Activated effector memory CD4-positive, alpha-beta T cell treated with Interleukin-2 at 50 U/mL for 16 hours (primary cell): Measurements from ENCODE around the gene CYTH3.

Source experiments
- DNase-seq: peaks from one replicate; pipeline ENCODE4 v3.0.0-alpha.2; 2020

Gene CYTH3

DNA sequence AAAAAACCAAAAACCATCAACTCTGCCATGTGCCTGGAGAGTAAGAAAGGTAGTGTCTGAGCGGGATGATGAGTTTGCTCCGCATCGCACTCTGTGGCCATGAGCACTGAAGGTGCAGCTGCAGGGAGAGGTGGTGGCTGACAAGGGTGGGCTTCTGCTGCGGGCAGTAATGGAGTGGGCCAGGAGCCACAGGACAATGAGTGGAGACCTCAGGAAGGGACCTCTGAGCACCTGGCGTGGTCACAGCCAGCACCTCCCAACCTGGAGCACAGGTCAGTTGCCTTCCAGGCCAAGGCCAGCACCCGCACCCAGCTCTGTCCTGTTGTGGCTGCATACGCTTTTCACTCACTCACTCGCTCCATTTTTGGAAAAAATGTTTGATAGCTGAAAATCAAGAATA is 125.8 kb downstream of the CYTH3 start:
- no peak for DNase-seq

DNA sequence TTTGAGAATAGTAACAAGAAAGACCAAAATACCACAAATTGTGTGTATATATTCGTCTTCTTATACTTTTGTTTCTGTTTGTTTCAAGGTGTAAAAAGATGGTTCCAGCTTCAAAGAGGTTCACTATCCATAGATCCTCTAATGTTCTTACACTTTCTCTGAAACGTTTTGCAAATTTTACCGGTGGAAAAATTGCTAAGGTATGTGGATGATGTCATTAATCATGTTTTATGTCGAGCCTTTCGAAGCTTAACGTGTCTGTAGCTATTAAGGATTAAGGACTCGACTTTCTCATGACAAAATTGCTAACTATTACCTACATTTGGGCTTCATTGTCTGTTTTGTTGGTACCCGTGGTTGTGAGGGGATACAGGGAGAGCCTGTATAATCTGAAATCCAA is 128.4 kb downstream of the CYTH3 start:
- DNase-seq = no peak

DNA sequence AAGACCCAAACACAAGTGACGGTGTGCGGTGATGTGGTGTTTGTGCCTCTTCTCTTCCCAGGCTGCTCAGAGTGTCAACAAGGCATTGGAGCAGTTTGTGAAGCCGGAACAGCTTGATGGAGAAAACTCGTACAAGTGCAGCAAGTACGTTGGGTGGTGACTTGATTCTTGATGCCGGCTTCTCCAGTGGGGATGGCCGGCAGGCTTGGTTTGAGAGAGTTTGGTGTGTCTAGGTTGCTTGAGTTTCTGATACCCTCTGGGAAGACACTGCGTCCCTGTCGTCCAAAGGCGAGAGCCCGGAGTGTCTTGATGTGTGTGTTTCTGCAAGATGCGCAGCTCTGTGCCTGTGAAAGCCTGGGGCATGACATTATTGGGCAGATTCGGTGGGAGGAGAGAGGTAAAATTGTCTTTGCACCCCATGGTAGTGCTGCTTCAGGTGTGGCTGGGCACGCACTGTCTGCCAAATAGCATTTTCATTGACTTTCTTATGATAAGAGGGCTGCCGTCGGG is 129.5 kb downstream of the CYTH3 start:
- no peak for DNase-seq

DNA sequence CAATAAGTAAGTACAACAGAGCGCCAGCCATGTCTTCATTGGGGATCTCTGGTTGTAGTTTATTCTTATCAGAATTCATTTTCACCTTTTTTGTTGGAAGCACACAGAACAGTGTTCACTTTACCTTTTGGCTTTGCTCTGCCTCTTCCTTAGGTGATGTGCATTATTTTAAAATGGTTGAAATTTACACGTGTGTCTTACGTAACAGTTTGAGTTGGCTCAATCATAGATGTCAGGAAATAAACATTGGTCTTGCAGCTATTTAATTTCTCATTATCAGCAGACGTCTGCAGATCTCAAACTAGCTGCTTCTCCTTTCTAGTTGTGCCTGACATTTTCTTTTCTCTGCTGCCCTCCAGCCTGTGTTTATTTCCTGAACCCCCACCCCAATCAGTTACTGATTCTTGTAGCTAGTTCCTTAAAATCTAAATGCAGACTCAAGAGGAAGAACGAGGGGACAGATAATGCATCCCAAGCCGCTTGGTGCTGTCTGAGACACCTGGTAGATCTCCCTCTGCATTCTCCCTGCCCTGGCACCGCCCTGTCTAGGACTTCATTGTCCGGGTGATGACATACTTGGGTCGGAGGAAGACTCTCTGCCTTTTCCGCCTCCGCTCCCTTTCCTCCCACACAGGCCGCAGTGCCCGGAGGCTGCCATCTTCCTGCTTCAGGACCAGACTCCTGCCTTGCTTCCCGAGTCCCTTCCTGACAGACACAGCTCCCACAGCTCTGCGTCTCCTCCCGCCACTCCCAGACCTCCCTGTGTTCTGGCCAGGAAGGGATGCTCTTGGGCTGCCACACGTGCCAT is 133.0 kb downstream of the CYTH3 start:
- DNase-seq = no peak

DNA sequence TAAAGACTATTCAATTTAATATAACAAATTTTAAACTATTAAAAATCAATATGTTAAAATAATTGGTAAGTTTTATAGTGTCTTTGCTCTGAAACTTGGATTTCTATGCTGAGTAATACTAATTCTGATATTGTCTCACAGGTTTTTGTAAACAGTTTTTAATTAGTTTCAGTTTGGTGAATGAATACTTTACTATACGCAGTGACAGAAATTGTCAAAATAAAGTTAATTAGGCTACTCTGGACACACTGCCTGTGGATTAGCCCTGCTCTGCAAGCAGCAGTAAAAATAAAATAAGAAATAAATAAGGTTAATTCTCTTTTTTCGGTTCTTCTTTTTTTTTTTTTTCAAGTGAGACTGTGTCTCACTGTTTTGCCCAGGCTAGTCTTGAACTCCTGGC is 135.9 kb downstream of the CYTH3 start:
- no peak for DNase-seq

DNA sequence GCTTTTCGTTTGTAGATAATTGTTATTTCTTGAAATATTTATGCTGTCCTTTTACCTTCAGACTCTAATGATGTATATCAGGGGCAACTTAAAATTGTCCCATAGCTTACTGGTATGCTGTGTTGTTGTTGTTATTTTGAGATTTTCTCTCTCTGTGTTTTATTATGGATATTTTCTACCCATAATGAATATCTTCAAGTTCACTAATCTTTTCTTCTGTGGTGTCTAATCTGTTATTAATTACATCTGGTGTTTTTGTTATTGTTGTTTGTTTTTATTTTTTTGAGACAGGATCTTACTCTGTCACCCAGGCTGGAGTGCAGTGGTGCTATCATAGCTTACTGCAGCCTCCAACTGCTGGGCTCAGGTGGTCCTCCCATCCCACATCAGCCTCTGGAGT is 139.2 kb downstream of the CYTH3 start:
- DNase-seq = no peak

DNA sequence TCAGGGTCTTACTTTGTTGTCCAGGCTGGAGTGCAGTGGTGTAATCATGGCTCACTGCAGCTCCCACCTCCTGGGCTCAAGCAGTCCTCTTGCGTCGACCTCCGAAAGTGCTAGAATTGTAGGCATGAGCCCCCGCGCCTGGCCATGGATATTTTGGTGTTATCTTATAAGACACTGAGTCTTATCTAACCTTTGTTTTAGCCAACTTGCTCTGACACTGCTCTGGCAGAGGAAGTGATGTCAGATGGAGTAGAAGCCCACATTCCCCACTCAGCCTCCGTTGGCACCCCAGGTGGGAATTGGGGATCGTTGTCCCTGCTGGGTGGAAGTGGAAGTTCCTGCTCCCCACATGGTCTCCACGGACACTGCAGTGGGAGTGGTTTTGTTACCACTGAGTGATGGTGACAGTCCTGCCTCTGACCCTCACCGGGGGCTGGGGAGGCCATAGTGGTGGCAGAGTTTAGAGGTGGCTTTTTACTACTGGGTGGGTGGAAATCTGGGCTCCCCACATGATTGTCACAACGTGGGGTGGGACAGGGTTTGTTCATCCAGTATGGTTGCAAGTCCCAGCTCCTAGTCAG is 142.3 kb downstream of the CYTH3 start:
- DNase-seq = no peak

DNA sequence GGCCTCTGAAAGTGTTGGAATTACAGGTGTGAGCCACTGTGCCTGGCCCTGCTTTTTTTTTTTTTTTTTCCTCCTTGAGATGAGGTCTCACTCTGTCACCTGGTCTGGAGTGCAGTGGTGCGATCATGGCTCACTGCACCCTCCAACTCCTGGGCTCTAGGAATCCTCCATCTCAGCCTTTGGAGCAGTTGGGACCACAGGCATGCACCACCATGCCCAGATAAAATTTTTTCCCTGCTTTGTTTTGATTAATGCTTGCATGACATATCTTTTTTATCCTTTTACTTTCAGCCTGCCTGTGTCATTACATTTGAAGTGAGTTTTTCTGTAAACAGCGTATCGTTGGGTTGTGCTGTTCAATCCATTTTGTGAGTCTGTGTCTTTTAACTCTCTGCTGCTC is 144.2 kb downstream of the CYTH3 start:
- DNase-seq = no peak

DNA sequence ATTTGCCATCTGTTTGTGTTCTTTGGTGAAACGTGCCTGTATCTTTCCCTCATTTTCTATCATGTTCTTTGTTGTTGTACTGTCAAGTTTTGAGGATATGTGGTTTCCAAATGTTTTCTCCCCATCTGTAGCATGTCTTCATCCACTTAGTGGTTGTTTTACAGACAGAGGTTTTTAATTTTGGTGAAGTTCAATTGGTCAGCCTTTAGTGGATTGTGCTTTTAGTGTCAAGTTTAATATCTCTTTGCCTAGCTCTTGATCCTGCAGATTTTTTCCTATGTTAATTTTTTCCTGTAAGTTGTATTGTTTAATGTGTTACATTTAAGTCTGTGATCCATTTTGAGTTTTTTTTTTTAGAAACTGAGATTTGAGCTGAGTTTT is 145.3 kb downstream of the CYTH3 start:
- no peak for DNase-seq

DNA sequence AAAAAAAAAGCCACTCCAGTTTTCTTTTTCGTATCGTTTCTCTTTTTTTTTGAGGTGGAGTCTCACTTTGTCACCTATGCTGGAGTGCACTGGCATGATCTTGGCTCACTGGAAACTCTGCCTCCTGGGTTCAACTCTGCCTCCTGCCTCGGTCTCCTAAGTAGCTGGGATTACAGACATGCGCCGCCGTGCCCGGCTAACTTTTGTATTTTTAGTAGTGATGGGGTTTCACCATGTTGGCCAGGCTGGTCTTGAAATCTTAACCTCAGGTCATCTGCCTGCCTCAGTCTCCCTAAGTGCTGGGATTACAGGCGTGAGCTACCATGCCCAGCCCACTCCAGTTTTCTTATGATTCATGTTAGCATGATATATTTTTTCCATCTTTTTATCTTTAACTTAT is 148.6 kb downstream of the CYTH3 start:
- DNase-seq = no peak

DNA sequence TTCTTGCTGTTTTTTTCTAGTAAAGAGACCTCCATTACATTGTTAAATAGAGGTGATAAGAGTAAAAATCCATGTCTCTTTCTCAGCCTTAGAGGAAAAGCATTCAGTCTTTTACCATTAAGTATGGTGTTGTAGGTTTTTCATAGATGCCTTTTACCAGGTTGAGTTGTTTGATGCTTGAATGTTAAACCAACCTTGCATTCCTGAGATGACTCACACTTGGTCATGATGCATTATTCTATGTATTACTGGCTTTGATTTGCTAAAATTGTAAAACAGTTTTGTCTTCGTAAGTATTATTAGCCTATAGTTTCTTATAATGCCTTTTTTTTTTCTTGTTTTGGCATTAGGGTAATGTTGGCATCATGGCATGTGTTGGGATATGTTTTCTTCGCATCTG is 151.3 kb downstream of the CYTH3 start:
- DNase-seq = no peak

DNA sequence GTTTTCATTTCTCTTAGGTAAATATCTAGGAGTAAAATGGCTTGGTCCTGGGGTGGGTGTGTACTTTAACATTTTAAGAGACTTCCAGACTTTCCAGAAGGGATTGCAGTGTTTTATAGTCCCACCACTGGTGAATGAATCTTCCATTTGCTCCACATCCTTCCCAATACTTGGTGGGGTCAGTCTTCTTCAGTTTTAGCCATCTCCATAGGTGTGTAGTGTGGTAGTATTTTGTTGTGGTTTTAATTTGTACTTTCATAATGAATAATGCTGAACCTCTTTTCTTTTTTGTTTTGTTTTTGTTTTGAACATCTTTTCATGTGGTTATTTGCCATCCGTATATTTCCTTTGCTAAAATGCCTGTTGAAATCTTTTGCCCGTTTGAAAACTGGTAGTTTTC is 154.9 kb downstream of the CYTH3 start:
- no peak for DNase-seq

DNA sequence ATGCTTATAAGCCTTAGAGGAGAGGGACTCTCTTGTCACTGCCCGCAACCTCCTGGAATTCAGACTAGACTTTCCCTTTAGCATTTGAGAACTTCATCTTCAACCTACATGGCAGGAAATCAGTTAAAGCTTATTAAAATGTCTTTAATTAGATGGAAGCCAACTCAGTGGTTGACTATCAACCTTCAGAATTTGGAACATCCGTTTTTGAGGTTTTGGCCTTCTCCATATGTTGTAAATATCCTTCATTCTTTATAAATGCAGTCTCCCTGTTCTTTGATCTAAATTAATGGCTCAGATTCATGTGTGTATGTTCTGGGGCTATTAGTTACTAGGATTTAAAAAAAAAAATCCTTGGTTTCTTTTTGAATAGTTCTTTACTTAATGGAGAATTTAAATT is 156.2 kb downstream of the CYTH3 start:
- DNase-seq = no peak
